KOPT-K1 (cell line): ENCODE results near the gene SMIM38.

Experiments used
- H3K27ac ChIP-seq: fragments of 200-600 bp; sonication (generic); 2 replicates; pipeline ENCODE4 v1.5.1; 2016; ENCODE audit warnings: antibody characterized with exemption, mild to moderate bottlenecking, low read depth, low read length; ENCODE audit not compliant: poor library complexity, severe bottlenecking
- H3K36me3 ChIP-seq: fragments of 200-600 bp; sonication (generic); 2 replicates; pipeline ENCODE4 v1.5.1; 2017; ENCODE audit warnings: antibody characterized with exemption, mild to moderate bottlenecking, low read length, moderate library complexity; ENCODE audit not compliant: insufficient read depth
- H3K9me3 ChIP-seq: fragments of 200-600 bp; sonication (generic); 2 replicates; pipeline ENCODE4 v1.5.1; 2017; ENCODE audit warnings: antibody characterized with exemption, low read length, mild to moderate bottlenecking; ENCODE audit not compliant: insufficient read depth, poor library complexity, severe bottlenecking

Gene SMIM38

DNA sequence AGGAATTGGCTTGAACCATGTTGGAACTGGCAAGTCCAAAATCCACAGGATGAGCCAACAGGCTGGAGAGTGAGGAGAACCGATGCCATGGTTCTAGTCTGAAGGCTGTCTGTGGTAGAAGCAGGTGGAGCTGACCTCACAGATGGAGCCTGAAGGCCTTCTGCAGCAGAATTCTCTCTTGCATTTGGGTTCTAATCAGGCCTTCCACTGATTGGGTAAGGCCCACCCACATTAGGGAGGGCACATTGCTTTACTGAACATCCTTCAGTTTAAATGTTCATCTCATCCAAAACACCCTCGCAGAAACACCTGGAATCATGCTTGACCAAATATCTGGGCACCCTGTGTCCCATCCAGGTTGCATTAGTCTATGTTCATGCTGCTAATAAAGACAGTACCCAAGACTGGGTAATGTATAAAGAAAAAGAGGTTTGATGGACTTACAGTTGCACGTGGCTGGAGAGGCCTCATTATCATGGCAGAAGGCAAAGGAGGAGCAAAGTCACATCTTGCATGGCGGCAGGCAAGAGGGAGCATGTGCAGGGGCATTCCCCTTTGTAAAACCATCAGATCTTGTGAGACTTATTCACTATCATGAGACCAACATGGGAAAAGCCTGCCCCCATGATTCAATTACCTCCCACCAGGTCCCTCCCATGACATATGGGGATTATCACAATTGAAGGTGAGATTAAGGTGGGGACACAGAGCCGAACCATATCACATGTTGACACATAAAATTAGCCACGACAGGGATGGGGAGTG, 15.9 kb downstream of the SMIM38 start:
- Histone ChIP-seq H3K9me3 (peaks cover 6% of the 10 kb centered on the region), H3K27ac (no peak overlapping the region), H3K36me3 (no peaks in the 10 kb centered on the region)

DNA sequence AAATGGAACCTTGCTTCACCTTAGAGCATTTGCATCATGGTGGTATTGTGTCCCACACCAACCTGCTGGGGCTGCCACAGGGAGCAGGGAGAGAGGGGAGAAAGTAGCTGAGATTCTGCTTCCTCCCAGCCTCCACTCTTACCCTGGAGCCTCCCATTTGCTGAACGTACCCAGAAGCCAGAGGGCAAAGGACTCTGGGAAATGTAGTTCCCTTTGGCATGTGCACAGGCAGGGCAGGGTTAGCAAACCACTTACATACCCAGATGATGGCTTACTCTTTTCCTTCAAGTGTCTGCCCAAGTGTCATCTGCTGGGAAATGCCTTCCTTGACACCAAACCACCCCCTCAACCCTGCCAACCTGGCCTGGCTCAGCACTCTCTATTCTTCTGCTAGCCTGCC, 16.9 kb downstream of the SMIM38 start:
- peaks cover 6% of the 10 kb centered on the region for H3K9me3 ChIP-seq
- no peak overlapping the region for H3K27ac ChIP-seq
- H3K36me3 ChIP-seq, result no peaks in the 10 kb centered on the region

DNA sequence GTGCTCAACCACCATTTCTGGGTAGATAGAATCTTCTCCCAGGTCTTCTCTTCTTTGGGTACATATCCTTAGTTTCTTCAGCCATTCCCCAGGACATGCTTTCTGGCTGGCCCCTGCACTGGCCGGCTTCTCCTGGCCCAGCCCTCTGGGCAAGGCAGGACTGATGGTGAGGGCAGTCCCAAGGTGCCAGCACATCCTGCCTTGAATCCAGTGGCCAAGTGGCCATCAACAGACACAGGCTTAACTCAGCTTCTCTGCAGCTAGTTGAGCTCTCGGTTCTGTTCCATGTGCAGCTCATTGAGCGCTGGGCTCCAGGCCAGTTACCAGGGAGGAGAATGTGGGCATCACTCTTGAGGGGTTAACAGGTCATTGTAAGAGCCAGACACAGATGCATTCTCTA, 17.6 kb downstream of the SMIM38 start:
- Histone ChIP-seq H3K27ac (no peak overlapping the region), H3K36me3 (no peaks in the 10 kb centered on the region), H3K9me3 (peaks cover 6% of the 10 kb centered on the region)

DNA sequence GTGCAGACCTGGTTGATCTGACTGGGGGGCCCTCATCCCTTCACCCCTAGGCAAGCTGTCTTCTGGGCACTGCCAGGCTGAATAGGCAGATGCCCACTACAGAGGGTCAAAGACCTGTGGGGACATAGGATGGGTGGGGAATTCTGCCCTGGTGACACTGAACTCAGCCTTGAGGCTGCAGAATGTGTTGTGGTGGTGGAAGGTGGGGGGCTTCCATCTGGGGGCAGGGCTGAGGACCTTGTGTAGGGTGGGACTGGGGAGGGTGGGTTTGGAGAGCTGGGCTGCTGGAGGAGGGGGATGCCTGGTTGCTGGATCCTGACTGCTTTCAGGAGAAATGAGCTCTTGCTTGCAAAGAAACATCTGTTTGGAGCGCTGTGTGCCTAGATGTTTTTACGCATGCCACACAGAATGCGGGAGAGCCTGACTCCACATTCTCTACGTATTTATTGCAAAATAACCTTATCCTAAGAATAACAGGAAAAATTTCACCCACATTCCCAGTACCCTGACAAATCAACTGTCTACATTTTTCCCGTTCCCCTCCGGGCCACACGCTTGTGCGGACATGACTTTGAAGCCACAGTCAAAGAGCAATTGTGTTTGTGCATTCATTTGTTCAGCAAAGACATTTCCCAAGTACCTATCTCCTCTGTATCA, 18.3 kb downstream of the SMIM38 start:
- Histone ChIP-seq H3K27ac (no peak overlapping the region), H3K36me3 (no peaks in the 10 kb centered on the region)

DNA sequence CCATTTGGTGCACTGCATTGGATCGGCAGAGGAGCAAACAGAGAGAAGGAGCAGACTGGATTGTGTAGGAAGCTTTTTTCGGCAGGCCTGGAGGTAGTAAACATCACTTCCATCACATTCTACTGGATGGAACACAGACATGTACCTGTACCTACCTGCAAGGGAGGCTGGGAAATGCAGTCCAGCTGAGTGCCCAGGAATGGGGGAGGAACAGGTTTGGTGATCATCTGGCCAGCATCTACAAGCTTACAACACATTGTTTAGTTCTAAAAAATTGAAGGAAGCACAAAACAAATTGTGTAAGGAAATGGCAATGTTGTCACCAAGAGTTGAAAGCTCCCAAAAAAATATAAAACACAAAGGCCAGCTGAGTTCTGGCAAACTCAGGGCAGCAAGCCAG, 19.1 kb downstream of the SMIM38 start:
- H3K27ac ChIP-seq, result no peak overlapping the region
- peaks cover 6% of the 10 kb centered on the region for H3K9me3 ChIP-seq
- H3K36me3 ChIP-seq, result no peaks in the 10 kb centered on the region

More for the DNA sequence above, 18.3 kb downstream of the SMIM38 start:
- H3K9me3 ChIP-seq, result peaks cover 6% of the 10 kb centered on the region

DNA sequence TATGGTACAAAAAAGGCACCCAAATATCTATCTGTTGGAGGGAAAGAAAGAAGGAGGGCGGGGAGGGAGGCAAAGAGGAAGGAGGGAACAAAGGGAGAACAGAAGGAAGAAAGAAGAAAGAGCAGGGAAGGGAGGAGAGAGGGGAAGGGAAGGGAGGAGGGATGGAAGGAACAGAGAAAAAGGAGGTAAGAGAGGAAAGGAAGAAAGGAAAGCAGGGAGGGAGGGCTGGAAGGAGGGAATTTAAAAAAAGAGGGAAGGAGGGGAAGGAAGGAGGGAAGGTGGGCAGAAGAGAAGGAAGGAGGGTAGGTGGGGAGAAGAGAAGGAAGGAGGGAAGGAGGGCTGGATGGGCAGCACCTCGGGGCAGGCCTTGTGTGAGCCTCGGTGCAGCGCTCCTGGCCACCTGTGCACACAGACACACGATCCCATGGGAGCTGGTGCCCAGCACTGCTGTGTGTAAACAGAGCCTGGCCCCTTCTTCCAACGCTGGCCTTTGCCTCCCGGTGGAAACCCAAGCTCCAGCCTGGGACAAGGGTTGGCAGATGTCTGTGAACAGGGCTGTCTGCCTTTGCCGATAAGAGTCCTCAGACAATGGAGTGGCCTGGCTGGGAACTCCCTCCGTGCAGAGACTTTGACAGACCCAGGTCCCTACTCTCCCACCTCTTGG, 23.2 kb downstream of the SMIM38 start:
- H3K27ac ChIP-seq, result no peak overlapping the region

DNA sequence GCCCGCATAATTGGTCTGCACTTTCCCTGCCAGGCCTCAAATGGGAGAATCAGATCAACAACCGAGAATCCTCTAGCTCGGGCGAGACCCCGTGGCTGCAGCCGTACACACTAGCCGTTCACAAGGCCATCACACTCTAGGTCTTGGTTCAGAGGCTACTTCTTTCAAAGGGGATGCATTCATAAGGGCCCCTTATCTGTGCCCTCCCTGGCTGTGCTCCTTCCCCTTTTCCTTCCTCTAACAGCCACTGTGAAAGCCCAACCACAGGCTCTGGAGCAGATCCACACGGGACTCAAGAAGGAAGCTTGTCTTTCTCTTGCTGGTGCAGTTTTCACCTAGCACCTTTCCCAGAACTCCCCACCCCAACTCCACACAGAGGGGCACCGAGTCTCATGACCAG, 24.5 kb downstream of the SMIM38 start:
- Histone ChIP-seq H3K27ac (no peak overlapping the region), H3K36me3 (no peaks in the 10 kb centered on the region), H3K9me3 (peaks cover 6% of the 10 kb centered on the region)

More for the DNA sequence above, 23.2 kb downstream of the SMIM38 start:
- Histone ChIP-seq H3K36me3 (no peaks in the 10 kb centered on the region), H3K9me3 (peaks cover 6% of the 10 kb centered on the region)

DNA sequence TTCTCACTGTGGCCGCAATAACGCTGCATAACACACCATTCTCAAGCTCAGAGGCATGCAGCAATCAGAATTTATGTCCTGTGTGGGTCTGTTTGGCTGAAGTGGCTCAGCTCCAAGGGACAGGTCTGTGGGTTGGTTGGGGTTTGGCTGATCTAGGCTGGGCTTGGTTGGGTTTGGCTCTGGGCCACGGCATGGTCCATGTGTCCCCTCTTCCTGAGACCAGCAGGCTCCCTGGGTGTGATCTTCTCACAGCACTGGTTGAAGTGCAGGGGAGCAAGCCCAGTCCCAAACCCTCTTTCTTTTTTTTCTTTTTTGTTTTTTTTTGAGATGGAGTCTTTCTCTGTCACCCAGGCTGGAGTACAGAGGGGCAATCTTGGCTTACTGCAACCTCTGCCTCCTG, 25.0 kb downstream of the SMIM38 start:
- H3K27ac ChIP-seq, result no peak overlapping the region
- H3K36me3 ChIP-seq, result no peaks in the 10 kb centered on the region

DNA sequence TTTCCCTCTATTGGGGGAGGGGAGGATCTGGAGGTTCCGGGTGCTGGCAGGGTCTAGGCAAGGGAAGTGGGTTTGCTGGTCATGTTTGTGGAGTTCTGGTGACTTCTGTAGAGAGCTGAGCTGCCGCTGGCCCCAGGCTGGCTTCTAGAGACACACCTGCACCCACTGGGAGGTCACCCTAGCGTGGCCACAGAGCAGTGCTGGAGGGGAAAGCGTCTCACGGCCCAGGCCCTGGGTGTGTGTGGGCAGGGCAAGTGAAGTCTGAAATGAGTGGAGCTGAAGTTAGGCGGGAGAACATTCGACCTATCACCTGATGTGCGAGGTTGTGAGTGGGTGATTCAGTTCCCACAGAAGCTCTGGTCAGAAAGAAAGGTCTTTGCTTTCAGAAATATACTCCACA, 27.9 kb downstream of the SMIM38 start:
- peaks cover 19% of the 10 kb centered on the region for H3K9me3 ChIP-seq
- H3K27ac ChIP-seq, result no peak overlapping the region
- H3K36me3 ChIP-seq, result no peaks in the 10 kb centered on the region

More for the DNA sequence above, 25.0 kb downstream of the SMIM38 start:
- peaks cover 2% of the 10 kb centered on the region for H3K9me3 ChIP-seq

DNA sequence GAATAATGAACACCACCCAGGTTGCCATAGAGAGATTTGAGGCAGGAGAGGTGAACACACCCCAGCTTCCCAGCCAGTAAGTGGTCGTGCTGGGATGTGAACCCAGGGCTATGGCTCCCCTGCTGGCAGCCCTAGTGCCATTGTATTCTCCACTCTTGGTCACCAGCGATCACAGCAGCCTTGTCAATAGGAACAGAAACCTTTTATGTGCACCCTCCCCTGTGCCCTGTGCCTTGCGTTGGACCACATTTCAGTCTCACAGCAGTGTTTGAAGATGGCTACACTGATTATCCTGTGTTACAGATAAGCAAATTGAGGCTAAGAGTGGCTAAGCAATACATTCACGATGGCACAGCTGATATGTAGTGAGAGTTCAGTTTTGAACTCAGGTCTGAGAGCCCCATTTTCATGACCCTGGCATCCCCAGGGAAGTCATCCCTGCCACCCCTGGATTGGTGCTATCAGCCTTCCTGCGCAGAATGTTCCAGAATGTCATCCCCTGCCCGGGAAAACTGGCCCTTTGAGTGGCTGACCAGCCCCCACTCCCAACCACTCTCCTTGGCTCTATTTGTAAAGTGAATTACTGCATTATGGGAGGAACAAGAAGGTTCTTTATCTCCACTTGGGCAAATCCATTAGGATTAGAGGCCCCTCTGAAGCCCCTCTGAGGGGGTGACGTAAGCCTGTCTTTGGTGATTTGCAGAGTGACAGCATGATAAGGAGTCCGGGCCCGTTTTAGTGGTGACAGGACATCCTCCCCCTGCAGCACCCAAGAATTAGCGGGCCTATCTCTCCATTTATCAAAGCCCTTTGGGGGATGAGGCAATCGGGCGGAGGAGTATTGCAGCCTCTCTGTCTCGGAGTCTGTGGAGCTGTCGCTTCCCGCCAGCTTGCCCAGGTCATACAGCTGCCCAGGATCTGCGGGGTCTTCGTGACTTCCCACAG, 30.9 kb downstream of the SMIM38 start:
- Histone ChIP-seq H3K36me3 (no peaks in the 10 kb centered on the region), H3K27ac (no peak overlapping the region), H3K9me3 (peaks cover 20% of the 10 kb centered on the region)

DNA sequence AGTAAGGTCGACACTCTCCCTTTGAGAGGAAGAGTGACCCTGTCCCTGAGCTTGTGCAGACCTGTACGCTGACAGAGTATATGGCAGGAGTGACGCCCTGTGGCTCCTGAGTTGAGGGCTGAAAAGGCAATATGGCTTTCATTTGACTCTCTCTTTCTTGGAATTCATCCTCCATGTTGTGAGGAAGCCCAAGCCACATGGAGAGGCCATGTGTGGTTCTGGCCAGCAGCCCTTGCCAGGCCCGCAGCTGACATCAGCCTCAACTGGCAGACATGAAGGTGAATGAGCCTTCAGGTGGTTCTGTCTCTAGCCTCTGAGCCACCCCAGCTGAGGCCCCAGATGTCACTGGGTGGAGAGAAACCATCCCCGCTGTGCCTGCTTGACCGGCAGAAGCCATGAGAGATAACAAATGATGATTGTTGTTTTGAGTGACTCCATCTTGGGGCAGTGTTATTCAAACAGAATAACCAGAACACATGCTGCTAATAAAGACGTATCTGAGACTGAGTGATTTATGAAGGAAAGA, 31.9 kb downstream of the SMIM38 start:
- H3K27ac ChIP-seq, result no peak overlapping the region
- no peaks in the 10 kb centered on the region for H3K36me3 ChIP-seq
- peaks cover 20% of the 10 kb centered on the region for H3K9me3 ChIP-seq

DNA sequence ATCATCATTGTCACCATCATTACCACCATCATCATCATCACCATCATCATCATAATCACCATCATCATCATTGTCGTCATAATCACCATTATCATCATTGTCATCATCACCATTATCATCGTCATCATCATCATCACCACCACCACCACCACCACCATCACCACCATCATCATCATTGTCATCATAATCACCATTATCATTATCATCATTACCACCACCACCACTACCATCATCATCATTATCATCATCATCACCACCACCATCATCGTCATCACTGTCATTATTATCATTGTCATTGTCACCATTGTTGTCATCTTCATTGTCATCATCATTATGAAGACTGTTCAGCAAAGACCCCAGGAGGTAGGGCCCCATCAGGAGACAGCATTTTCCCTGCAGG, 33.3 kb downstream of the SMIM38 start:
- no peaks in the 10 kb centered on the region for H3K36me3 ChIP-seq
- H3K27ac ChIP-seq, result no peak overlapping the region
- H3K9me3 ChIP-seq, result peaks cover 20% of the 10 kb centered on the region

DNA sequence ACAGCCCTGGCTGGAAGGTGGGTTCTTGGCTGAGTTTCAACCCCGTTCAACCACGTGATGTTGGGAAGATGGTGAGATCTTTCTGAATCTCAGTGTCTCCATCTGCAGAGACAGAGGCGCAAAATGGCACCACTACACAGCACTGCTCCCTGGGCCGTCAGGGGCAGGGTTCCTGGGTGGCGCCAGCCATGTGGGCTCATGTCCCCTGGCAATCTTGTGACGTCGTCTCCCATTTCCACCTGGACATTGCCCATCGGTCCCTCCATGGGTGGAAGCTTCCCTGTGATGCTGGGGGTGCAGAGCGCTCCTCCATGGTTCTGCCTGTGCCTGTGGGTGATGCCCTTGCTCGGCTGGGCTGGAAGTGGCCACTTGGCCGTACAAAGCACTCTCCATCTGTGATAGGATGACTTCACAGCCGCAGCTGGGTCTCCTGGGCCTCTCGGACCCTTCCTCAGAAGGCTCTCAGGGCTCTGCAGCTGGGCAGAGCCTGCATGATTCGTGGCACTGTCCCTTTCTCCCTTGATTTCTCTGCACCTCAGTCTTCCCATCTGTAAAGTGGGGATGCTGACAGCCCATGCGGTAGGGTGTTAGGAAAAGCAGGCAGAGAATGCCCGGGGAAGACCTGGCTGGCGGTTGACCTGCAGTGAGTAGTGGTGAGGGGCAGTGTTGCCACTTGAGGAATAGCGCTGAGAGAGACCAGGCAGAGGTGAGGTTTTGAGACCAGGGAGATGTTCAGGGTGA, 35.2 kb downstream of the SMIM38 start:
- Histone ChIP-seq H3K36me3 (no peaks in the 10 kb centered on the region), H3K9me3 (peaks cover 20% of the 10 kb centered on the region), H3K27ac (no peak overlapping the region)

DNA sequence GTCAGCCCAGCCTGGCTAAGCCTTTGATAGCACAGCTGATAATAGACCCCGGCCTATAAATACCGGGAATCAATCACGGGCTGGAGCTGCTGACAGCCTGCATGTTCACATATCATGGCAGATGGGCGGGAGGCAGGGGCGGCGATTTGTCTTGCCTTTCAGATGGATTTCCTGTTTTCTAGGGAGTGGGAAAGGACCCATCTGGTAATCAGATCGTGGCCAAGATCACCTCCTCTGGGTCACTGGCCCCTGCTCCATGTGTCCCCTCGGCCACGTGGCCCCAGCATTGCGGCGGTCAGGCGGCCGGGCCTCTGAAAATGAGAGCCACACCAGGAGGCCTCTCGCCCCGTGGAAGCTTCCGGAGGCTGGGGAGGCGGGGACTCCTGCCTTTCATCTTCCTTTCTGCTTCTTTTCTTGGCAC, 36.6 kb downstream of the SMIM38 start:
- Histone ChIP-seq H3K9me3 (peaks cover 14% of the 10 kb centered on the region), H3K27ac (no peak overlapping the region), H3K36me3 (no peaks in the 10 kb centered on the region)
